GM12865 (cell line): ENCODE measurements around the gene ECSIT.
"Not testable (repeated sequence)": the region's sequence is repeated elsewhere in the genome, so short reads cannot be mapped to it uniquely, and the experiment has no call there.

Experiments
- DNase-seq: peaks from one replicate; pipeline ENCODE4 v3.0.0; 2010; ENCODE audit warnings: low read depth
- H3K4me3 ChIP-seq: 2 replicates; pipeline ENCODE4 v1.5.1; 2011; ENCODE audit warnings: mild to moderate bottlenecking, low read depth, low read length, control low read depth
- TF ChIP-seq, protein P1 (sequence below): IDR thresholded peaks from 2 replicates; pipeline ENCODE4 v1.5.1; 2011; ENCODE audit warnings: low read length, control low read depth, low read depth, inconsistent platforms; ENCODE audit not compliant: insufficient read depth; ENCODE audit errors: missing control alignments

The ECSIT gene

DNA sequence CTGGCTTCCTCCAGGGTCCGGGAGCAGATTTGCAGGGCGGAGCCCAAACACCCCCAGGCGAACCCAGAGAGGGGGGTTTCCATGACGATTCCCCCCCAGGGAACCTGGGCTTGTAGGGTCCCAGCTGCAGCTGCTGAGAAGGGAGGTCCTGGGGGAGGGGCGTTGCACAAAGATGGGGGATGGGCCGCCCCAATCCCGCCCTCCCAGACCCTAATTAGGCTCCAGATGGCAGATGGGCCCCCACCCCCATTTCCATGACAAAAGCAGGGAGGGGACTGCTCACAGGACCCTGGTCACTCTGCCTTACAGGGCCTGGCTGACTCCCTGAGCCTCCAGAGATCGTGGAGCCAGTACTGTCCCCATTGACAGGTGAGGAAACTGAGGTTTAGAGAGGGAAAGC, 63.3 kb downstream of the ECSIT start:
- TF ChIP-seq, protein P1, sequence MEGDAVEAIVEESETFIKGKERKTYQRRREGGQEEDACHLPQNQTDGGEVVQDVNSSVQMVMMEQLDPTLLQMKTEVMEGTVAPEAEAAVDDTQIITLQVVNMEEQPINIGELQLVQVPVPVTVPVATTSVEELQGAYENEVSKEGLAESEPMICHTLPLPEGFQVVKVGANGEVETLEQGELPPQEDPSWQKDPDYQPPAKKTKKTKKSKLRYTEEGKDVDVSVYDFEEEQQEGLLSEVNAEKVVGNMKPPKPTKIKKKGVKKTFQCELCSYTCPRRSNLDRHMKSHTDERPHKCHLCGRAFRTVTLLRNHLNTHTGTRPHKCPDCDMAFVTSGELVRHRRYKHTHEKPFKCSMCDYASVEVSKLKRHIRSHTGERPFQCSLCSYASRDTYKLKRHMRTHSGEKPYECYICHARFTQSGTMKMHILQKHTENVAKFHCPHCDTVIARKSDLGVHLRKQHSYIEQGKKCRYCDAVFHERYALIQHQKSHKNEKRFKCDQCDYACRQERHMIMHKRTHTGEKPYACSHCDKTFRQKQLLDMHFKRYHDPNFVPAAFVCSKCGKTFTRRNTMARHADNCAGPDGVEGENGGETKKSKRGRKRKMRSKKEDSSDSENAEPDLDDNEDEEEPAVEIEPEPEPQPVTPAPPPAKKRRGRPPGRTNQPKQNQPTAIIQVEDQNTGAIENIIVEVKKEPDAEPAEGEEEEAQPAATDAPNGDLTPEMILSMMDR: no peak
- no peak for DNase-seq

DNA sequence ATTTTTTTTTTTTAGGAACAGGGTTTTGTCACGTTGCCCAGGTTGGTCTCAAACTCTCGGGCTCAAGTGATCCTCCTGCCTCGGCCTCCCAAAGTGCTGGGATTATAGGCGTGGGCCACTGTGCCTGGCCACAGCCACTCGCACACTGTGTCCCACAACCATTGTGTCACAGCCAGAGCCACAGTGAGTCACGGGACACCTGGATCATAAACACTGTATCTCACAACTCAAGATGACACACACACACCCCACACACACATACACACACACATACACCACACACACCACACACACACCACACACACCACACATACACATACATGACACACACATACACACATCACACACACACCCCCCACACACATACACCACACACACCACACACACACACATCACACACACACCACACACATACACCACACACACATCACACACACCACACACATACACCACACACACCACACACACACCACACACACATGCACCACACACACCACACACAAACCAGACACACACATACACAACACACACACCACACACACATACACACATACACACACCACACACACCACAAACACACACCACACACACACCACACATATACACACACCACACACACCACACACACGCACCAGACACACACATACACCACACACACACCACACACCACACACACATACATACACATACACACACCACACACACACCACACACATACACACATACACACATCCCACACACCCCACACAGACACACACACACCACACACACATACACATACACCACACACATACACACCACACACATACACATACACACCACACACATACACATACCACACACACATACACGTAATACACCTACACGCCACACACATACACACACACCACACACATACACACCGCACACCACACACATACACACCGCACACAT, 64.3 kb downstream of the ECSIT start:
- DNase-seq: no peak
- H3K4me3 ChIP-seq: no peak overlapping the region
- TF ChIP-seq, protein P1: no peak

More for the DNA sequence above, 63.3 kb downstream of the ECSIT start:
- H3K4me3 ChIP-seq: no peak overlapping the region

DNA sequence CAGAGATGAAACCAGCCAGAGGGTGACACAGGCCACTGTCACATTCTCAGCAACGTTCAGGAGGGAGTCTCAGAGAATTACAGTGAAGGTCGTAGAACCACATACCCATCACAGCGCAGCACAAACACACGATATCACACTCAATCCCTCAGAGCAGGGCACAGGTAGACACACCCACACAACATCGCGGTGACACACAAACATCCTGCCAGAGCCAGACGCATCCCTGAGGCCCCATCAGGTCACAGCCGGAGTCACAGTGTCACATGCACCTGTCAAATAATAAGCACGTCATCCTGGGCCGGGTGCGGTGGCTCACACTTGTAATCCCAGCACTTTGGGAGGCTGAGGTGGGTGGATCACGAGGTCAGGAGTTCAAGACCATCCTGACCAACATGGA, 65.5 kb downstream of the ECSIT start:
- TF ChIP-seq, protein P1: no peak
- H3K4me3 ChIP-seq: no peak overlapping the region
- DNase-seq: no peak

DNA sequence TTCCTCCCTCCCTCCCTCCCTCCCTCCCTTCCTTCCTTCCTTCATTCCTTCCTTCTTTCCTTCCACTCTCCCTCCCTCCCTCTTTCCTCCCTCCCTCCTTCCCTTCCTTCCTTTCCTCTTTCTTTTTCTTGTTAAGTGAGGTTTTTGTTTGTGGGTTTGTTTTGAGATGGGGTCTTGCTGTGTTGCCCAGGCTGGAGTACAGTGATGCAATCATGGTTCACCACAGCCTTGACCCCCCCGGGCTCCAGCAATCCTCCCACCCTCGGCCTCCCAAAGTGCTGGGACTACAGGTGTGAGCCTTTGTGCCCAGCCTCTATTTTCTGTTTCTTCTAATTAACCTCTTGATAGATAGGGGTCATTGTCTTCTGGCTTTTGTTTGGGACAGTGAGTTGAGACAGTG, 67.5 kb downstream of the ECSIT start:
- TF ChIP-seq, protein P1: no peak
- no peak overlapping the region for H3K4me3 ChIP-seq
- DNase-seq: no peak

DNA sequence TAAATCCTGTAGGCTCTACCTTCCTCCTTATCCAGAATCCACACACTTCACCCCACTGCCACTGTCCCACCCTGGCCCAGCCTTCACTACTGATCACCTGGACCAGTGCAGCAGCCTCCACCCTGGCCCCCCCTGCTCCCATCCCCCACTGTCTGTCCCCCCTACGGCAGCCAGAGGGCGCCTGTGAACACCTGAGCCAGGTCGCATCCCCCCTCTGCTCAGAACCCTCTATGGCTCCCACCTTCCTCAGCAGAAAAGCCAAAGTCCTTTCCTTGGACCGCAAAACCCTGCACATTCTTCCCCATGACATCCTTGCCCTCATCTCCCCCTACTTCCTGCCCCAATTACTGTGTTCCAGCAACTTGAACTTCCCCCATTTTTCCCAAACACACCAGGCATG, 68.7 kb downstream of the ECSIT start:
- TF ChIP-seq, protein P1: peak; percentile 45

DNA sequence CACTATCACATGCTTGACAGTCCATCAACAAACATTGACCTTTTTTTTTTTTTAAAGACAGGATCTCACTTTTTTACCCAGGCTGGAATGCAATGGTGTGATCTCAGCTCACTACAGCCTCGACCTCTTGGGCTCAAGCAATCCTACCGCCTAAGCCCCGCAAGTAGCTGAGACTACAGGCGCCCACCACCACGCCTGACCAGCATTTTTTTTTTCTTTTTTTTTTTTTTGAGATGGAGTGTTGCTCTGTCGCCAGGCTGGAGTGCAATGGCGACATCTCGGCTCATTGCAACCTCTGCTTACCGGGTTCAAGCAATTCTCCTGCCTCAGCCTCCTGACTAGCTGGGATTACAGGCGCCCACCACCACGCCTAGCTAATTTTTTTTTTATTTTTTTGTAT, 70.0 kb downstream of the ECSIT start:
- not testable (repeated sequence) for DNase-seq

More for the DNA sequence above, 68.7 kb downstream of the ECSIT start:
- DNase-seq: no peak
- no peak overlapping the region for H3K4me3 ChIP-seq

DNA sequence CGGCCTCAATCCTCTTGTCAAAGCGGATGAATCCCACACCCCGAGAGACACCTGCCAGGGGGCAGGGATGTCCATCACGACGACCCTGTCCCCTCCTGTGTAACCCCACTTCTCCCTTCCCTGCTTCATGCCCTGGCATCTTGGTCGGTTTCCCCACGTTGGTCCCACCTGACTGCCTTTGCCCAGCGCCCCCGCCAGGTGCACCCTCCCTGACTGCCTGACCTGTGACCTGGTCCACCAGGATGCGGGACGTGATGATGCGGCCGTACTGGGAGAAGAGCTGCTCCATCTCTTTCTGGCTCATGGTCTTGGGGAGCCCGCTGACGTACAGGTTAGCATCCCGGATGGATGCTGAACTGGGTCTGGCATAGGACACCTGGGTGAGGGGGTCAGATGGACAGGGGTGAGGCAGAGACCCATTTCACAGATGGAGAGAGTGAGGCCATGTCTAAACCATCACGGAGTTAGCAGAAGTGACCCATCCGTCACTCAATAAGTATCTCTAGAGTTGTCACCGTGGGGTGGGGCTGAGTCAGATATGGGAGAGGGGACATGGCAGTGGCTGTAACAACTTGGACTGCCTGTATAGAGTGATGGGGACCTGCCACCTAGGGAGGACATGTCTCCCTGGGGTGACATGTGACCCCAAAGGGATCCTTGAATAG, 70.6 kb downstream of the ECSIT start:
- TF ChIP-seq, protein P1: no peak
- DNase-seq: no peak

More for the DNA sequence above, 70.0 kb downstream of the ECSIT start:
- not testable (repeated sequence) for H3K4me3 ChIP-seq

More for the DNA sequence above, 70.6 kb downstream of the ECSIT start:
- no peak overlapping the region for H3K4me3 ChIP-seq
